GM23338 (cell line): Measurements from ENCODE around the gene MPIG6B. TPM values are rescaled to one million over a fixed set of nuclear protein-coding genes. Genes with fewer than 3 reads are reported as not detected.
A peak's percentile ranks its signal among the peaks of the same experiment; 100 is the strongest.

Source experiments
- ATAC-seq: fragments of 200-7000 bp; cut with Tn5 transposase; 3 replicates; pipeline ENCODE4 v1.9.1; 2020
- DNase-seq: peaks from one replicate; pipeline ENCODE4 v3.0.0-alpha.2; 2015; ENCODE audit warnings: low spot score
- H2AFZ ChIP-seq: fragments of 200-600 bp; sonication (generic); 2 replicates; pipeline ENCODE4 v1.8.0; 2016; ENCODE audit warnings: antibody characterized with exemption, mild to moderate bottlenecking, moderate library complexity
- H3F3A ChIP-seq: fragments of 200-600 bp; sonication (generic); replicated peaks from 2 replicates; pipeline ENCODE4 v1.8.0; 2017; ENCODE audit warnings: antibody characterized with exemption, mixed run types, low read depth
- H3K27ac ChIP-seq: fragments of 200-600 bp; sonication (generic); 2 replicates; pipeline ENCODE4 v1.6.1; 2016; ENCODE audit warnings: low read depth
- H3K27me3 ChIP-seq: fragments of 200-600 bp; sonication (generic); 2 replicates; pipeline ENCODE4 v1.8.0; 2016; ENCODE audit warnings: mild to moderate bottlenecking, mixed run types, moderate library complexity; ENCODE audit not compliant: insufficient read depth
- H3K36me3 ChIP-seq: fragments of 200-600 bp; sonication (generic); 2 replicates; pipeline ENCODE4 v1.8.0; 2016; ENCODE audit warnings: mild to moderate bottlenecking; ENCODE audit not compliant: insufficient read depth
- H3K4me1 ChIP-seq: fragments of 200-600 bp; sonication (generic); 2 replicates; pipeline ENCODE4 v1.8.0; 2016; ENCODE audit warnings: mild to moderate bottlenecking, moderate library complexity; ENCODE audit not compliant: insufficient read depth
- H3K4me2 ChIP-seq: fragments of 200-600 bp; sonication (generic); 2 replicates; pipeline ENCODE4 v1.7.1; 2017; ENCODE audit warnings: mixed run types
- H3K4me3 ChIP-seq: fragments of 200-600 bp; sonication (generic); 2 replicates; pipeline ENCODE4 v1.6.1; 2016; ENCODE audit warnings: mixed run types
- H3K79me2 ChIP-seq: fragments of 200-600 bp; sonication (generic); replicated peaks from 2 replicates; pipeline ENCODE4 v1.8.0; 2017; ENCODE audit warnings: mild to moderate bottlenecking; ENCODE audit not compliant: insufficient read depth
- H3K9me2 ChIP-seq: fragments of 200-600 bp; sonication (generic); 2 replicates; pipeline ENCODE4 v1.8.0; 2017; ENCODE audit not compliant: insufficient read depth
- H4K20me1 ChIP-seq: fragments of 200-600 bp; sonication (generic); replicated peaks from 2 replicates; pipeline ENCODE4 v1.8.0; 2017; ENCODE audit warnings: mild to moderate bottlenecking; ENCODE audit not compliant: insufficient read depth
- H3K27ac Mint-ChIP-seq: 2 replicates; pipeline ENCODE4 v1.8.0; 2020; ENCODE audit warnings: inconsistent platforms, mild to moderate bottlenecking, moderate library complexity, mixed read lengths
- H3K27me3 Mint-ChIP-seq: 3 replicates; pipeline ENCODE4 v1.8.0; 2022; ENCODE audit warnings: low read depth, mild to moderate bottlenecking, moderate library complexity, mixed read lengths, inconsistent platforms; ENCODE audit not compliant: insufficient read depth, poor library complexity
- H3K36me3 Mint-ChIP-seq: 3 replicates; pipeline ENCODE4 v1.8.0; 2021; ENCODE audit warnings: low read depth, mild to moderate bottlenecking, inconsistent platforms, moderate library complexity, mixed read lengths
- H3K4me1 Mint-ChIP-seq: 3 replicates; pipeline ENCODE4 v1.8.0; 2020; ENCODE audit warnings: mild to moderate bottlenecking, inconsistent platforms, mixed read lengths
- H3K4me3 Mint-ChIP-seq: 3 replicates; pipeline ENCODE4 v1.8.0; 2021; ENCODE audit warnings: moderate library complexity, mild to moderate bottlenecking, inconsistent platforms, mixed read lengths
- H3K9me3 Mint-ChIP-seq: 3 replicates; pipeline ENCODE4 v1.8.0; 2020; ENCODE audit warnings: moderate library complexity, mild to moderate bottlenecking, inconsistent platforms, mixed read lengths
- CREB1 ChIP-seq: fragments of 250-450 bp; sonication (Bioruptor Pico); IDR thresholded peaks from 2 replicates; pipeline ENCODE4 v1.5.0; 2020; ENCODE audit warnings: low read depth, mild to moderate bottlenecking, moderate library complexity
- EZH2 ChIP-seq: fragments of 200-600 bp; sonication (generic); IDR thresholded peaks from one replicate; pipeline ENCODE4 v1.8.0; 2017; ENCODE audit warnings: antibody characterized with exemption, mild to moderate bottlenecking, low read depth; ENCODE audit not compliant: unreplicated experiment
- EZH2phosphoT487 ChIP-seq: fragments of 200-600 bp; sonication (generic); IDR thresholded peaks from one replicate; pipeline ENCODE4 v1.8.1; 2018; ENCODE audit warnings: antibody characterized with exemption; ENCODE audit not compliant: unreplicated experiment
- POLR2AphosphoS5 ChIP-seq: IDR thresholded peaks from 2 replicates; pipeline ENCODE4 v1.6.1; 2016; ENCODE audit warnings: antibody characterized with exemption, low read depth
- STAT1 ChIP-seq: IDR thresholded peaks from one replicate; pipeline ENCODE4 v1.6.1; 2016; ENCODE audit warnings: antibody characterized with exemption; ENCODE audit not compliant: unreplicated experiment
- ZNF114 ChIP-seq: fragments of 250-450 bp; sonication (Bioruptor Pico); IDR thresholded peaks from 2 replicates; pipeline ENCODE4 v1.5.0; 2020; ENCODE audit warnings: mild to moderate bottlenecking, moderate library complexity
- ZNF331 ChIP-seq: fragments of 250-450 bp; sonication (Bioruptor Pico); IDR thresholded peaks from 2 replicates; pipeline ENCODE4 v1.5.0; 2020; ENCODE audit warnings: low read depth, mild to moderate bottlenecking, moderate library complexity
- polyA plus RNA-seq: library from polyadenylated mRNA; unstranded; fragments of >200 nt; fragmentation: Nextera tagmentation; extraction: Ambion mirVana; gene quantifications from 2 replicates; pipeline ENCODE4 v1.2.1, GENCODE V29; 2016
- total RNA-seq: library from RNA; depleted of rRNA; stranded (reverse); fragments of >200 nt; shearing (Covaris generic); gene quantifications from 2 replicates; pipeline ENCODE4 v1.2.3, GENCODE V29; 2014
- TF ChIP-seq, protein P1 (sequence below), 2 experiments: fragments of 200-600 bp in 1 of 2; sonication (generic) in 1 of 2; conservative IDR thresholded peaks; 2 replicates each; pipeline versions ENCODE4 v1.5.1 to v1.6.1; 2016 to 2017; ENCODE audit warnings: antibody characterized with exemption in 2 of 2, low read depth in 2 of 2, mild to moderate bottlenecking in 2 of 2, moderate library complexity in 1 of 2
- TF ChIP-seq, protein P2 (sequence below): fragments of 250-450 bp; sonication (Bioruptor Pico); IDR thresholded peaks from 2 replicates; pipeline ENCODE4 v1.5.0; 2020; ENCODE audit warnings: mild to moderate bottlenecking, moderate library complexity
- TF ChIP-seq, protein P3 (sequence below): IDR thresholded peaks from 2 replicates; pipeline ENCODE4 v1.6.1; 2016; ENCODE audit warnings: antibody characterized with exemption

The MPIG6B gene
- total and polyA plus RNA-seq, 2 experiments from 2014 or later, result 0.13 TPM; not detected in 1

DNA sequence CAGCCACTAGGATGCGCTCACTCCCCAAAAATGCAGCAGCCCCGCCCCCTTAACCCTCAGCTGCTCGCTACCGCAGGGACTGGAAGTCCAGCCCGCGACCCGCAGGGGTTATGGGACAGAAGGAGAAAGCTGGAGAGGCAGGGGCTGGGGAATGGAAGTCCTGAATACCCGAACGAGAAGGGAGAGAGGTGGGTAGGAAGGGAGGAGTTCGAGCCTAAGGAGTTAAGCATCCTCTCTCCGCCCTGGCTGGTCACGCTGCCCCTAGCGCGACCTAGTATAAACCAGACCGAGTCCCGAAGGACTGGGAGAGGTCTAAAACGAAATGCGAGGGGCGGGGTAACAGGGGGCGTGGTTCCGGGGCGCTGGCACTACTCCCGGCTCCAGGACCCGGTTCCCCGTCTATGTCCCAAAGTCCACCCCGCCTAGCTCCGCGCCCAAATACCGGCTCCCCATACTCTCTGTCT is 6.4 kb downstream of the MPIG6B start:
- Mint-ChIP-seq H3K36me3 (peaks cover 64% of the 10 kb centered on the region), H3K4me1 (peaks cover 30% of the 10 kb centered on the region), H3K27ac (peak overlapping the region; percentile 96), H3K27me3 (peaks cover 19% of the 10 kb centered on the region), H3K4me3 (peak overlapping the region; percentile 93), H3K9me3 (no peaks in the 10 kb centered on the region; the same call in 2 of the 3 replicates)
- peaks cover 19% of the 10 kb centered on the region for H3K4me1 ChIP-seq
- H3K4me3 ChIP-seq, result peak overlapping the region; percentile 99
- peak overlapping the region; percentile 95 for H2AFZ ChIP-seq
- H3K9me2 ChIP-seq, result no peaks in the 10 kb centered on the region
- peak overlapping the region; percentile 98 for H3K4me2 ChIP-seq
- H4K20me1 ChIP-seq, result peaks cover 11% of the 10 kb centered on the region; the same call in 1 of the 2 replicates
- peak; percentile 98 for DNase-seq
- peak; percentile 79 for ATAC-seq
- peak overlapping the region; percentile 79 for H3K27ac ChIP-seq
- H3K79me2 ChIP-seq, result peaks cover 11% of the 10 kb centered on the region
- TF ChIP-seq CREB1 (CRISPR knock-in tag) (peak; percentile 12; the same call in 1 of the 2 replicates), STAT1 (no peak)
- TF ChIP-seq, protein P1, sequence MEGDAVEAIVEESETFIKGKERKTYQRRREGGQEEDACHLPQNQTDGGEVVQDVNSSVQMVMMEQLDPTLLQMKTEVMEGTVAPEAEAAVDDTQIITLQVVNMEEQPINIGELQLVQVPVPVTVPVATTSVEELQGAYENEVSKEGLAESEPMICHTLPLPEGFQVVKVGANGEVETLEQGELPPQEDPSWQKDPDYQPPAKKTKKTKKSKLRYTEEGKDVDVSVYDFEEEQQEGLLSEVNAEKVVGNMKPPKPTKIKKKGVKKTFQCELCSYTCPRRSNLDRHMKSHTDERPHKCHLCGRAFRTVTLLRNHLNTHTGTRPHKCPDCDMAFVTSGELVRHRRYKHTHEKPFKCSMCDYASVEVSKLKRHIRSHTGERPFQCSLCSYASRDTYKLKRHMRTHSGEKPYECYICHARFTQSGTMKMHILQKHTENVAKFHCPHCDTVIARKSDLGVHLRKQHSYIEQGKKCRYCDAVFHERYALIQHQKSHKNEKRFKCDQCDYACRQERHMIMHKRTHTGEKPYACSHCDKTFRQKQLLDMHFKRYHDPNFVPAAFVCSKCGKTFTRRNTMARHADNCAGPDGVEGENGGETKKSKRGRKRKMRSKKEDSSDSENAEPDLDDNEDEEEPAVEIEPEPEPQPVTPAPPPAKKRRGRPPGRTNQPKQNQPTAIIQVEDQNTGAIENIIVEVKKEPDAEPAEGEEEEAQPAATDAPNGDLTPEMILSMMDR (conservative IDR thresholded peaks at IDR 0.05; ENCODE audit: low read depth in 2 of 2), result peak; percentile 78 to 85; a peak in 3 of 4 replicates
- peaks cover 8% of the 10 kb centered on the region; the same call in 1 of the 2 replicates for H3K27me3 ChIP-seq
- peaks cover 37% of the 10 kb centered on the region for H3F3A ChIP-seq
- peaks cover 29% of the 10 kb centered on the region for H3K36me3 ChIP-seq

DNA sequence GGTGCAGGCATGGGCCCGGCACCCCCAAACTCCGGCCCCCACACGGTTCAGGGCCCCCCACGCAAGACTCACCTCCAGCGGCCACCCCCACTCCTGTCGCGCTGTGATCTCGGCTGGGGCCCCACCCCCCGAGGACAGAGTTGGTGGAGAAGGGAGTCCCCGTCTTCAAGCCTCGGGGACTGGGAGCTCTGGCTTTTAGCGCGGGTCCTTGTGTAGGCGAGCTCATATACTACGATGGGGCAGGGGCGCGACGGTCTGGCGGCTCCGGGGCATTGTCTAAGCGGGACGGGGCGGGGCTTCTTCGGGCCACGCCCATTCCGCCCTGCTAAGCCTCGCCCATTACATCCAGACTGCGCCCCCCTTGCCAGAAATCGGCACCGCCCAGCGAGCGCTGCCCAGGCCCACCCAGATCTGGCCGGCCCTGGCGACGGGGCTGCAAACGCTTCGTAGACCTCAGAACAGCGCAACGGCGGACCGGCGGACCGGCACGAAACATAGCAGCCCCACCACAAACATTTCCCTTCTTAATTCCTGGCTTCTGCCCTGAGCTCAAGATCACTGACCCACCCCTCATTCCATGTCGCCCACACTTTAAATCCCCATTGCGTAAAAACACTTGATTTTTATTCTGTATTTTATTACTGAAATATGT is 6.9 kb downstream of the MPIG6B start:
- H3K27me3 Mint-ChIP-seq, result peaks cover 21% of the 10 kb centered on the region
- peak overlapping the region; percentile 95 for H2AFZ ChIP-seq
- peaks cover 21% of the 10 kb centered on the region for H3K4me1 ChIP-seq
- H3K4me2 ChIP-seq, result peak overlapping the region; percentile 98
- H3K27me3 ChIP-seq, result peaks cover 8% of the 10 kb centered on the region; the same call in 1 of the 2 replicates
- ATAC-seq, result peak; percentile 77
- H3K4me3 ChIP-seq, result peak overlapping the region; percentile 99
- DNase-seq, result peak; percentile 96
- peak overlapping the region; percentile 79 for H3K27ac ChIP-seq
- peaks cover 43% of the 10 kb centered on the region for H3F3A ChIP-seq
- peaks cover 17% of the 10 kb centered on the region for H3K79me2 ChIP-seq
- H3K27ac Mint-ChIP-seq, result peak overlapping the region; percentile 96
- peak overlapping the region; percentile 93 for H3K4me3 Mint-ChIP-seq
- H3K36me3 ChIP-seq, result peaks cover 29% of the 10 kb centered on the region
- peaks cover 30% of the 10 kb centered on the region for H3K4me1 Mint-ChIP-seq
- peaks cover 11% of the 10 kb centered on the region; the same call in 1 of the 2 replicates for H4K20me1 ChIP-seq
- H3K9me3 Mint-ChIP-seq, result no peaks in the 10 kb centered on the region; the same call in 2 of the 3 replicates
- peaks cover 64% of the 10 kb centered on the region for H3K36me3 Mint-ChIP-seq
- no peaks in the 10 kb centered on the region for H3K9me2 ChIP-seq
- TF ChIP-seq ZNF114 (CRISPR knock-in tag) (no peak), EZH2 (no peak), ZNF331 (CRISPR knock-in tag) (no peak), CREB1 (CRISPR knock-in tag) (no peak), EZH2phosphoT487 (no peak), POLR2AphosphoS5 (peak; percentile 71), STAT1 (no peak)
- TF ChIP-seq, protein P2, sequence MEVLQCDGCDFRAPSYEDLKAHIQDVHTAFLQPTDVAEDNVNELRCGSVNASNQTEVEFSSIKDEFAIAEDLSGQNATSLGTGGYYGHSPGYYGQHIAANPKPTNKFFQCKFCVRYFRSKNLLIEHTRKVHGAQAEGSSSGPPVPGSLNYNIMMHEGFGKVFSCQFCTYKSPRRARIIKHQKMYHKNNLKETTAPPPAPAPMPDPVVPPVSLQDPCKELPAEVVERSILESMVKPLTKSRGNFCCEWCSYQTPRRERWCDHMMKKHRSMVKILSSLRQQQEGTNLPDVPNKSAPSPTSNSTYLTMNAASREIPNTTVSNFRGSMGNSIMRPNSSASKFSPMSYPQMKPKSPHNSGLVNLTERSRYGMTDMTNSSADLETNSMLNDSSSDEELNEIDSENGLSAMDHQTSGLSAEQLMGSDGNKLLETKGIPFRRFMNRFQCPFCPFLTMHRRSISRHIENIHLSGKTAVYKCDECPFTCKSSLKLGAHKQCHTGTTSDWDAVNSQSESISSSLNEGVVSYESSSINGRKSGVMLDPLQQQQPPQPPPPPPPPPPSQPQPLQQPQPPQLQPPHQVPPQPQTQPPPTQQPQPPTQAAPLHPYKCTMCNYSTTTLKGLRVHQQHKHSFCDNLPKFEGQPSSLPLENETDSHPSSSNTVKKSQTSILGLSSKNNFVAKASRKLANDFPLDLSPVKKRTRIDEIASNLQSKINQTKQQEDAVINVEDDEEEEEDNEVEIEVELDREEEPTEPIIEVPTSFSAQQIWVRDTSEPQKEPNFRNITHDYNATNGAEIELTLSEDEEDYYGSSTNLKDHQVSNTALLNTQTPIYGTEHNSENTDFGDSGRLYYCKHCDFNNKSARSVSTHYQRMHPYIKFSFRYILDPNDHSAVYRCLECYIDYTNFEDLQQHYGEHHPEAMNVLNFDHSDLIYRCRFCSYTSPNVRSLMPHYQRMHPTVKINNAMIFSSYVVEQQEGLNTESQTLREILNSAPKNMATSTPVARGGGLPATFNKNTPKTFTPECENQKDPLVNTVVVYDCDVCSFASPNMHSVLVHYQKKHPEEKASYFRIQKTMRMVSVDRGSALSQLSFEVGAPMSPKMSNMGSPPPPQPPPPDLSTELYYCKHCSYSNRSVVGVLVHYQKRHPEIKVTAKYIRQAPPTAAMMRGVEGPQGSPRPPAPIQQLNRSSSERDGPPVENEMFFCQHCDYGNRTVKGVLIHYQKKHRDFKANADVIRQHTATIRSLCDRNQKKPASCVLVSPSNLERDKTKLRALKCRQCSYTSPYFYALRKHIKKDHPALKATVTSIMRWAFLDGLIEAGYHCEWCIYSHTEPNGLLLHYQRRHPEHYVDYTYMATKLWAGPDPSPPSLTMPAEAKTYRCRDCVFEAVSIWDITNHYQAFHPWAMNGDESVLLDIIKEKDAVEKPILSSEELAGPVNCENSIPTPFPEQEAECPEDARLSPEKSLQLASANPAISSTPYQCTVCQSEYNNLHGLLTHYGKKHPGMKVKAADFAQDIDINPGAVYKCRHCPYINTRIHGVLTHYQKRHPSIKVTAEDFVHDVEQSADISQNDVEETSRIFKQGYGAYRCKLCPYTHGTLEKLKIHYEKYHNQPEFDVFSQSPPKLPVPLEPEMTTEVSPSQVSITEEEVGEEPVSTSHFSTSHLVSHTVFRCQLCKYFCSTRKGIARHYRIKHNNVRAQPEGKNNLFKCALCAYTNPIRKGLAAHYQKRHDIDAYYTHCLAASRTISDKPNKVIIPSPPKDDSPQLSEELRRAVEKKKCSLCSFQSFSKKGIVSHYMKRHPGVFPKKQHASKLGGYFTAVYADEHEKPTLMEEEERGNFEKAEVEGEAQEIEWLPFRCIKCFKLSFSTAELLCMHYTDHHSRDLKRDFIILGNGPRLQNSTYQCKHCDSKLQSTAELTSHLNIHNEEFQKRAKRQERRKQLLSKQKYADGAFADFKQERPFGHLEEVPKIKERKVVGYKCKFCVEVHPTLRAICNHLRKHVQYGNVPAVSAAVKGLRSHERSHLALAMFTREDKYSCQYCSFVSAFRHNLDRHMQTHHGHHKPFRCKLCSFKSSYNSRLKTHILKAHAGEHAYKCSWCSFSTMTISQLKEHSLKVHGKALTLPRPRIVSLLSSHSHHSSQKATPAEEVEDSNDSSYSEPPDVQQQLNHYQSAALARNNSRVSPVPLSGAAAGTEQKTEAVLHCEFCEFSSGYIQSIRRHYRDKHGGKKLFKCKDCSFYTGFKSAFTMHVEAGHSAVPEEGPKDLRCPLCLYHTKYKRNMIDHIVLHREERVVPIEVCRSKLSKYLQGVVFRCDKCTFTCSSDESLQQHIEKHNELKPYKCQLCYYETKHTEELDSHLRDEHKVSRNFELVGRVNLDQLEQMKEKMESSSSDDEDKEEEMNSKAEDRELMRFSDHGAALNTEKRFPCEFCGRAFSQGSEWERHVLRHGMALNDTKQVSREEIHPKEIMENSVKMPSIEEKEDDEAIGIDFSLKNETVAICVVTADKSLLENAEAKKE (CRISPR knock-in tag), result no peak
- TF ChIP-seq, protein P3, sequence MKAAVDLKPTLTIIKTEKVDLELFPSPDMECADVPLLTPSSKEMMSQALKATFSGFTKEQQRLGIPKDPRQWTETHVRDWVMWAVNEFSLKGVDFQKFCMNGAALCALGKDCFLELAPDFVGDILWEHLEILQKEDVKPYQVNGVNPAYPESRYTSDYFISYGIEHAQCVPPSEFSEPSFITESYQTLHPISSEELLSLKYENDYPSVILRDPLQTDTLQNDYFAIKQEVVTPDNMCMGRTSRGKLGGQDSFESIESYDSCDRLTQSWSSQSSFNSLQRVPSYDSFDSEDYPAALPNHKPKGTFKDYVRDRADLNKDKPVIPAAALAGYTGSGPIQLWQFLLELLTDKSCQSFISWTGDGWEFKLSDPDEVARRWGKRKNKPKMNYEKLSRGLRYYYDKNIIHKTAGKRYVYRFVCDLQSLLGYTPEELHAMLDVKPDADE, result no peak
